WTC11 (cell line): Measurements from ENCODE around the gene NEK10. TPM values are rescaled to one million over a fixed set of nuclear protein-coding genes. Genes with fewer than 3 reads are reported as not detected.

Experiments used
- ATAC-seq: fragments of 200-7000 bp; cut with Tn5 transposase; 2 replicates; pipeline ENCODE4 v1.10.0; 2021; ENCODE audit warnings: mild to moderate bottlenecking, moderate library complexity
- CTCF ChIA-PET: fragments of 300-600 bp; sonication (Branson Sonifier 250); formaldehyde crosslinking; loops from one replicate; lab custom pipeline; 2021; ENCODE audit warnings: antibody characterized with exemption; lab: Charles Lee
- POLR2A ChIA-PET: fragments of 350-600 bp; sonication (Branson Sonifier 250); formaldehyde crosslinking; loops from one replicate; lab custom pipeline; 2021; ENCODE audit warnings: antibody characterized with exemption; lab: Charles Lee
- DNase-seq: peaks from one replicate; pipeline ENCODE4 v3.0.0; 2021; ENCODE audit warnings: low spot score
- H3K27ac Mint-ChIP-seq: 2 replicates; pipeline ENCODE4 v1.8.0; 2021; ENCODE audit warnings: mixed read lengths
- H3K27me3 Mint-ChIP-seq: 2 replicates; pipeline ENCODE4 v1.8.0; 2021; ENCODE audit warnings: low read depth, mild to moderate bottlenecking, moderate library complexity, mixed read lengths
- H3K36me3 Mint-ChIP-seq: 2 replicates; pipeline ENCODE4 v1.8.0; 2021; ENCODE audit warnings: mixed read lengths
- H3K4me1 Mint-ChIP-seq: 2 replicates; pipeline ENCODE4 v1.8.0; 2022; ENCODE audit warnings: mixed read lengths
- H3K4me3 Mint-ChIP-seq: 2 replicates; pipeline ENCODE4 v1.8.0; 2021; ENCODE audit warnings: mild to moderate bottlenecking, moderate library complexity, mixed read lengths
- H3K9me3 Mint-ChIP-seq: 2 replicates; pipeline ENCODE4 v1.8.0; 2021; ENCODE audit warnings: mixed read lengths
- ARID4B ChIP-seq: sonication (generic); formaldehyde crosslinking; IDR thresholded peaks from 2 replicates; pipeline ENCODE4 v1.8.0; 2023; ENCODE audit warnings: missing genetic modification reagents, mild to moderate bottlenecking, borderline replicate concordance
- CBFB ChIP-seq: sonication (generic); formaldehyde crosslinking; IDR thresholded peaks from 2 replicates; pipeline ENCODE4 v1.8.1; 2022; ENCODE audit warnings: mild to moderate bottlenecking, low read depth, missing genetic modification reagents
- E2F4 ChIP-seq: sonication (generic); formaldehyde crosslinking; IDR thresholded peaks from 2 replicates; pipeline ENCODE4 v1.8.1; 2022; ENCODE audit warnings: low read depth, mild to moderate bottlenecking, moderate library complexity, missing genetic modification reagents, borderline replicate concordance
- E2F5 ChIP-seq: sonication (generic); formaldehyde crosslinking; IDR thresholded peaks from 2 replicates; pipeline ENCODE4 v1.8.1; 2022; ENCODE audit warnings: mild to moderate bottlenecking, moderate library complexity, missing genetic modification reagents
- FOXP1 ChIP-seq: sonication (generic); formaldehyde crosslinking; IDR thresholded peaks from 2 replicates; pipeline ENCODE4 v1.8.0; 2022; ENCODE audit warnings: missing genetic modification reagents, mild to moderate bottlenecking, moderate library complexity, borderline replicate concordance
- GRHL2 ChIP-seq: fragments of 250-450 bp; sonication (Bioruptor Pico); IDR thresholded peaks from 2 replicates; pipeline ENCODE4 v1.8.0; 2022; ENCODE audit warnings: mild to moderate bottlenecking, moderate library complexity; ENCODE audit not compliant: insufficient replicate concordance, severe bottlenecking
- HMGA2 ChIP-seq: fragments of 250-450 bp; sonication (Bioruptor Pico); IDR thresholded peaks from 2 replicates; pipeline ENCODE4 v1.4.0; 2021; ENCODE audit warnings: mild to moderate bottlenecking, moderate library complexity
- HMGXB4 ChIP-seq: sonication (generic); formaldehyde crosslinking; IDR thresholded peaks from 2 replicates; pipeline ENCODE4 v1.8.1; 2023; ENCODE audit warnings: mild to moderate bottlenecking, moderate library complexity, missing genetic modification reagents
- IRF2 ChIP-seq: sonication (generic); formaldehyde crosslinking; IDR thresholded peaks from 2 replicates; pipeline ENCODE4 v1.8.0; 2022; ENCODE audit warnings: low read depth, missing genetic modification reagents, borderline replicate concordance
- KAT7 ChIP-seq: sonication (generic); formaldehyde crosslinking; IDR thresholded peaks from 2 replicates; pipeline ENCODE4 v1.8.1; 2023; ENCODE audit warnings: missing genetic modification reagents, mild to moderate bottlenecking, borderline replicate concordance
- ZNF512 ChIP-seq: sonication (generic); formaldehyde crosslinking; IDR thresholded peaks from 2 replicates; pipeline ENCODE4 v1.8.1; 2022; ENCODE audit warnings: missing genetic modification reagents, borderline replicate concordance
- ZNF671 ChIP-seq: fragments of 250-450 bp; sonication (Bioruptor Pico); IDR thresholded peaks from 2 replicates; pipeline ENCODE4 v1.8.0; 2021; ENCODE audit warnings: mild to moderate bottlenecking
- total RNA-seq: library from RNA; stranded (reverse); gene quantifications from 3 replicates; pipeline ENCODE4 v1.2.3, GENCODE V29; 2021
- TF ChIP-seq, protein P1 (sequence below): sonication (generic); formaldehyde crosslinking; IDR thresholded peaks from 2 replicates; pipeline ENCODE4 v1.8.0; 2023; ENCODE audit warnings: mild to moderate bottlenecking, missing genetic modification reagents
- TF ChIP-seq, protein P2 (sequence below): fragments of 250-450 bp; sonication (Bioruptor Pico); IDR thresholded peaks from 2 replicates; pipeline ENCODE4 v1.9.0; 2021; ENCODE audit warnings: mild to moderate bottlenecking

Gene NEK10
- total RNA-seq, 1 experiment from 2014 or later: 0.37 TPM

GRCh38 chr3:27095553-27096222, 273.5 kb downstream of the NEK10 start:
- no peak for DNase-seq
- no peaks in the 10 kb centered on the region; the same call in 1 of the 2 replicates for H3K27me3 Mint-ChIP-seq
- TF ChIP-seq ZNF671 (CRISPR knock-in tag) (no peak), ZNF512 (CRISPR knock-in tag) (no peak), KAT7 (CRISPR knock-in tag) (no peak), CBFB (CRISPR knock-in tag) (no peak), FOXP1 (CRISPR knock-in tag) (no peak), HMGA2 (no peak), HMGXB4 (CRISPR knock-in tag) (no peak), GRHL2 (CRISPR knock-in tag) (no peak), E2F5 (CRISPR knock-in tag) (no peak), ARID4B (no peak), E2F4 (no peak), IRF2 (CRISPR knock-in tag) (no peak)
- TF ChIP-seq, protein P1, sequence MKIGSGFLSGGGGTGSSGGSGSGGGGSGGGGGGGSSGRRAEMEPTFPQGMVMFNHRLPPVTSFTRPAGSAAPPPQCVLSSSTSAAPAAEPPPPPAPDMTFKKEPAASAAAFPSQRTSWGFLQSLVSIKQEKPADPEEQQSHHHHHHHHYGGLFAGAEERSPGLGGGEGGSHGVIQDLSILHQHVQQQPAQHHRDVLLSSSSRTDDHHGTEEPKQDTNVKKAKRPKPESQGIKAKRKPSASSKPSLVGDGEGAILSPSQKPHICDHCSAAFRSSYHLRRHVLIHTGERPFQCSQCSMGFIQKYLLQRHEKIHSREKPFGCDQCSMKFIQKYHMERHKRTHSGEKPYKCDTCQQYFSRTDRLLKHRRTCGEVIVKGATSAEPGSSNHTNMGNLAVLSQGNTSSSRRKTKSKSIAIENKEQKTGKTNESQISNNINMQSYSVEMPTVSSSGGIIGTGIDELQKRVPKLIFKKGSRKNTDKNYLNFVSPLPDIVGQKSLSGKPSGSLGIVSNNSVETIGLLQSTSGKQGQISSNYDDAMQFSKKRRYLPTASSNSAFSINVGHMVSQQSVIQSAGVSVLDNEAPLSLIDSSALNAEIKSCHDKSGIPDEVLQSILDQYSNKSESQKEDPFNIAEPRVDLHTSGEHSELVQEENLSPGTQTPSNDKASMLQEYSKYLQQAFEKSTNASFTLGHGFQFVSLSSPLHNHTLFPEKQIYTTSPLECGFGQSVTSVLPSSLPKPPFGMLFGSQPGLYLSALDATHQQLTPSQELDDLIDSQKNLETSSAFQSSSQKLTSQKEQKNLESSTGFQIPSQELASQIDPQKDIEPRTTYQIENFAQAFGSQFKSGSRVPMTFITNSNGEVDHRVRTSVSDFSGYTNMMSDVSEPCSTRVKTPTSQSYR: no peak
- TF ChIP-seq, protein P2, sequence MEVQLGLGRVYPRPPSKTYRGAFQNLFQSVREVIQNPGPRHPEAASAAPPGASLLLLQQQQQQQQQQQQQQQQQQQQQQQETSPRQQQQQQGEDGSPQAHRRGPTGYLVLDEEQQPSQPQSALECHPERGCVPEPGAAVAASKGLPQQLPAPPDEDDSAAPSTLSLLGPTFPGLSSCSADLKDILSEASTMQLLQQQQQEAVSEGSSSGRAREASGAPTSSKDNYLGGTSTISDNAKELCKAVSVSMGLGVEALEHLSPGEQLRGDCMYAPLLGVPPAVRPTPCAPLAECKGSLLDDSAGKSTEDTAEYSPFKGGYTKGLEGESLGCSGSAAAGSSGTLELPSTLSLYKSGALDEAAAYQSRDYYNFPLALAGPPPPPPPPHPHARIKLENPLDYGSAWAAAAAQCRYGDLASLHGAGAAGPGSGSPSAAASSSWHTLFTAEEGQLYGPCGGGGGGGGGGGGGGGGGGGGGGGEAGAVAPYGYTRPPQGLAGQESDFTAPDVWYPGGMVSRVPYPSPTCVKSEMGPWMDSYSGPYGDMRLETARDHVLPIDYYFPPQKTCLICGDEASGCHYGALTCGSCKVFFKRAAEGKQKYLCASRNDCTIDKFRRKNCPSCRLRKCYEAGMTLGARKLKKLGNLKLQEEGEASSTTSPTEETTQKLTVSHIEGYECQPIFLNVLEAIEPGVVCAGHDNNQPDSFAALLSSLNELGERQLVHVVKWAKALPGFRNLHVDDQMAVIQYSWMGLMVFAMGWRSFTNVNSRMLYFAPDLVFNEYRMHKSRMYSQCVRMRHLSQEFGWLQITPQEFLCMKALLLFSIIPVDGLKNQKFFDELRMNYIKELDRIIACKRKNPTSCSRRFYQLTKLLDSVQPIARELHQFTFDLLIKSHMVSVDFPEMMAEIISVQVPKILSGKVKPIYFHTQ (CRISPR knock-in tag): no peak
- POLR2A ChIA-PET: no interaction called here
- H3K4me3 Mint-ChIP-seq: no peak overlapping the region
- H3K9me3 Mint-ChIP-seq: peaks cover 27% of the 10 kb centered on the region
- H3K4me1 Mint-ChIP-seq: peaks cover 11% of the 10 kb centered on the region
- no peak for ATAC-seq
- no peak overlapping the region for H3K27ac Mint-ChIP-seq
- H3K36me3 Mint-ChIP-seq: peaks cover 10% of the 10 kb centered on the region
- CTCF ChIA-PET: no interaction called here
